GM12891 (cell line): ENCODE results near the gene SRPX.

Source experiments
- PAX5 ChIP-seq: IDR thresholded peaks from 2 replicates; pipeline ENCODE4 v1.6.1; 2011; ENCODE audit warnings: low read length, moderate library complexity, mild to moderate bottlenecking; ENCODE audit not compliant: insufficient read depth, severe bottlenecking
- POLR2A ChIP-seq: IDR thresholded peaks from 2 replicates; pipeline ENCODE4 v1.6.1; 2011; ENCODE audit warnings: low read depth, low read length, control low read depth
- POLR2AphosphoS5 ChIP-seq: IDR thresholded peaks from 2 replicates; pipeline ENCODE4 v1.6.1; 2011; ENCODE audit warnings: low read depth, low read length, control low read depth
- SPI1 ChIP-seq: IDR thresholded peaks from 2 replicates; pipeline ENCODE4 v1.6.1; 2011; ENCODE audit warnings: low read depth, low read length, control low read depth
- TAF1 ChIP-seq: IDR thresholded peaks from 2 replicates; pipeline ENCODE4 v1.6.1; 2011; ENCODE audit warnings: low read depth, low read length, control low read depth

- TF ChIP-seq POLR2A (no peak), POLR2AphosphoS5 (no peak), TAF1 (no peak), SPI1 (no peak), PAX5 (no peak)
Measured at GRCh38 chrX:38116706-38117105, 104.0 kb downstream of the SRPX start.
